Activated B cell treated with CpG ODN at 0.5 μM for 24 hours (primary cell): Measurements from ENCODE around the gene KCNK3. TPM values are rescaled to one million over a fixed set of nuclear protein-coding genes. Genes with fewer than 3 reads are reported as not detected.

Experiments used
- ATAC-seq: fragments of 200-7000 bp; cut with Tn5 transposase; one replicate; pipeline ENCODE4 v1.10.0; 2021; ENCODE audit warnings: low read depth, mild to moderate bottlenecking, moderate library complexity
- CTCF ChIA-PET: fragments of 350-600 bp; sonication (Branson Sonifier 250); formaldehyde crosslinking; loops from one replicate; lab custom pipeline; 2021; ENCODE audit warnings: antibody characterized with exemption; lab: Charles Lee
- POLR2A ChIA-PET: fragments of 350-600 bp; sonication (Branson Sonifier 250); formaldehyde crosslinking; loops from one replicate; lab custom pipeline; 2021; ENCODE audit warnings: antibody characterized with exemption; lab: Charles Lee
- DNase-seq: peaks from one replicate; pipeline ENCODE4 v3.0.0; 2022
- H3K27ac Mint-ChIP-seq: one replicate; pipeline ENCODE4 v1.8.0; 2020; ENCODE audit warnings: mixed read lengths
- H3K27me3 Mint-ChIP-seq: one replicate; pipeline ENCODE4 v1.8.0; 2021; ENCODE audit warnings: mixed read lengths
- H3K36me3 Mint-ChIP-seq: one replicate; pipeline ENCODE4 v1.8.0; 2021; ENCODE audit warnings: low read depth, mixed read lengths
- H3K4me1 Mint-ChIP-seq: one replicate; pipeline ENCODE4 v1.8.0; 2021; ENCODE audit warnings: mixed read lengths
- H3K4me3 Mint-ChIP-seq: one replicate; pipeline ENCODE4 v1.8.0; 2020; ENCODE audit warnings: mild to moderate bottlenecking, mixed read lengths
- H3K9me3 Mint-ChIP-seq: one replicate; pipeline ENCODE4 v1.8.0; 2020; ENCODE audit warnings: mixed read lengths
- CTCF ChIP-seq: fragments of 200-600 bp; IDR thresholded peaks from one replicate; pipeline ENCODE4 v1.8.0; 2022; ENCODE audit warnings: antibody characterized with exemption, mild to moderate bottlenecking
- intact Hi-C: fragments of 100-400 bp; cut with micrococcal nuclease; formaldehyde crosslinking; loops from one replicate; pipeline ENCODE4 v1.15.1; 2024
- total RNA-seq: library from RNA; stranded (reverse); gene quantifications from 2 replicates; pipeline ENCODE4 v1.2.3, GENCODE V29; 2022

KCNK3 gene
- total RNA-seq, 1 donor from 2014 or later: not detected

- no peaks in the 10 kb centered on the region for H3K9me3 Mint-ChIP-seq
- ChIA-PET POLR2A (no interaction called here), CTCF (no interaction called here)
- peaks cover 16% of the 10 kb centered on the region for H3K27me3 Mint-ChIP-seq
- H3K36me3 Mint-ChIP-seq: no peaks in the 10 kb centered on the region
- TF ChIP-seq CTCF: no peak
- ATAC-seq: no peak
- intact Hi-C loops: no loop called here
- no peak overlapping the region for H3K4me3 Mint-ChIP-seq
- H3K27ac Mint-ChIP-seq: no peak overlapping the region
- H3K4me1 Mint-ChIP-seq: no peaks in the 10 kb centered on the region
- DNase-seq: no peak
These were observed 12.0 kb downstream of the KCNK3 start for GRCh38 chr2:26704441-26704977.

GRCh38 chr2:26705126-26705525, 12.6 kb downstream of the KCNK3 start:
- intact Hi-C loops: no loop called here
- no peak for DNase-seq
- no peak overlapping the region for H3K4me3 Mint-ChIP-seq
- ChIA-PET POLR2A (no interaction called here), CTCF (no interaction called here)
- no peaks in the 10 kb centered on the region for H3K36me3 Mint-ChIP-seq
- peaks cover 16% of the 10 kb centered on the region for H3K27me3 Mint-ChIP-seq
- no peak for TF ChIP-seq CTCF
- H3K27ac Mint-ChIP-seq: no peak overlapping the region
- no peak for ATAC-seq
- no peaks in the 10 kb centered on the region for H3K9me3 Mint-ChIP-seq
- no peaks in the 10 kb centered on the region for H3K4me1 Mint-ChIP-seq

GRCh38 chr2:26706093-26706492, 13.6 kb downstream of the KCNK3 start:
- Mint-ChIP-seq H3K27me3 (peaks cover 16% of the 10 kb centered on the region), H3K4me3 (no peak overlapping the region), H3K9me3 (no peaks in the 10 kb centered on the region), H3K27ac (no peak overlapping the region), H3K4me1 (no peaks in the 10 kb centered on the region), H3K36me3 (no peaks in the 10 kb centered on the region)
- CTCF ChIA-PET: no interaction called here
- DNase-seq (no peak), ATAC-seq (no peak)
- TF ChIP-seq CTCF: no peak
- intact Hi-C loops: no loop called here
- POLR2A ChIA-PET: no interaction called here

- Mint-ChIP-seq H3K9me3 (no peaks in the 10 kb centered on the region), H3K4me3 (no peak overlapping the region), H3K36me3 (no peaks in the 10 kb centered on the region), H3K4me1 (no peaks in the 10 kb centered on the region), H3K27me3 (peaks cover 16% of the 10 kb centered on the region), H3K27ac (no peak overlapping the region)
- intact Hi-C loops: no loop called here
- TF ChIP-seq CTCF: no peak
- CTCF ChIA-PET: no interaction called here
- no peak for DNase-seq
- POLR2A ChIA-PET: no interaction called here
- no peak for ATAC-seq
These were observed 14.3 kb downstream of the KCNK3 start for GRCh38 chr2:26706616-26707473.

GRCh38 chr2:26707747-26708146, 15.2 kb downstream of the KCNK3 start:
- no peak overlapping the region for H3K4me3 Mint-ChIP-seq
- peaks cover 16% of the 10 kb centered on the region for H3K27me3 Mint-ChIP-seq
- CTCF ChIA-PET: no interaction called here
- TF ChIP-seq CTCF: no peak
- ATAC-seq: no peak
- no peaks in the 10 kb centered on the region for H3K9me3 Mint-ChIP-seq
- intact Hi-C loops: no loop called here
- H3K27ac Mint-ChIP-seq: no peak overlapping the region
- no peaks in the 10 kb centered on the region for H3K4me1 Mint-ChIP-seq
- DNase-seq: no peak
- H3K36me3 Mint-ChIP-seq: no peaks in the 10 kb centered on the region
- POLR2A ChIA-PET: no interaction called here
